A549 (cell line): ENCODE measurements around the gene PLXNC1.

ENCODE experiments used
- CHD2 ChIP-seq: fragments of 150-350 bp; IDR thresholded peaks from 2 replicates; pipeline ENCODE4 v1.6.1; 2014; ENCODE audit warnings: low read length; ENCODE audit not compliant: partially characterized antibody
- EP300 ChIP-seq, 2 experiments: fragments of >200 bp; sonication (Bioruptor Twin); formaldehyde crosslinking; IDR thresholded peaks; 2 replicates in 1 of 2; 3 replicates in 1 of 2; pipeline ENCODE4 v1.6.1; 2016 to 2017
- HDAC2 ChIP-seq: fragments of 200-600 bp; sonication (generic); IDR thresholded peaks from 2 replicates; pipeline ENCODE4 v1.6.1; 2016
- KDM5A ChIP-seq: fragments of 200-600 bp; sonication (generic); IDR thresholded peaks from 2 replicates; pipeline ENCODE4 v1.6.1; 2016; ENCODE audit warnings: antibody characterized with exemption, mild to moderate bottlenecking
- POLR2A ChIP-seq: IDR thresholded peaks from 2 replicates; pipeline ENCODE4 v1.6.1; 2012; ENCODE audit warnings: mild to moderate bottlenecking, low read length
- SMC3 ChIP-seq: fragments of >200 bp; sonication (Bioruptor Twin); formaldehyde crosslinking; IDR thresholded peaks from 3 replicates; pipeline ENCODE4 v1.6.1; 2018; ENCODE audit warnings: inconsistent platforms
- TF ChIP-seq, protein P1 (sequence below): fragments of >200 bp; sonication (Bioruptor Twin); formaldehyde crosslinking; IDR thresholded peaks from 3 replicates; pipeline ENCODE4 v1.5.1; 2016
- TF ChIP-seq, protein P2 (sequence below): IDR thresholded peaks from 2 replicates; pipeline ENCODE4 v1.6.1; 2012
- TF ChIP-seq, protein P3 (sequence below): fragments of 150-350 bp; IDR thresholded peaks from 2 replicates; pipeline ENCODE4 v1.6.1; 2014; ENCODE audit warnings: low read depth, mild to moderate bottlenecking, low read length

DNA sequence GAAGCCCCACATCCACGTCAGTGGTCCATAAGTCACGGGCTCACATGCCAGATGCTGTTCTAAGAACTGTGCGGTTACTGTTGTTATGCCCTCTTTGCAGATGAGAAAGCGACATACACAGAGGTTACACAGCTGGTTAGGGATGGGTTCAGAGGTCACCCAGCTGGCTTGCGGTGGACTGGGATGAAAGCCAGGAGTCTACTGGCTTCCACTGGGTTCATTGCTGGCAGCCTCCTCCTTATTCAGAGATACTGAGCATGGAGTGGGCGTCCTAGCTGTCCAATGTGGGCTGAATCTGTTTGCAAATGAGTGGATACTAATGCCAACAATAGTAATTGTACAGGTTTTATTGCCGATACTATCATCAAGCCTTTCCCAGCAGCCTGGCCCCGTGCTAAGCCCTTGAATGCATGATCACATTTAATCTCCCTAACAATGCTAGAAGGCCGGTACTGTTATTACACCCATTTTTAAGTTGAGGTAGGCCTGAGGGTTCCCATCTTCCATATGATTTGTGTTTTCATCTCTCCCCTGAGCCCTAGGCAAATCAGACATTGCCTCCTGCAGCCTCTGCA lies 129.1 kb downstream of the PLXNC1 start:
- TF ChIP-seq POLR2A (no peak), SMC3 (no peak), CHD2 (no peak), KDM5A (no peak), EP300 (IDR thresholded peaks at IDR 0.05) (no peak), HDAC2 (no peak)
- TF ChIP-seq, protein P1, sequence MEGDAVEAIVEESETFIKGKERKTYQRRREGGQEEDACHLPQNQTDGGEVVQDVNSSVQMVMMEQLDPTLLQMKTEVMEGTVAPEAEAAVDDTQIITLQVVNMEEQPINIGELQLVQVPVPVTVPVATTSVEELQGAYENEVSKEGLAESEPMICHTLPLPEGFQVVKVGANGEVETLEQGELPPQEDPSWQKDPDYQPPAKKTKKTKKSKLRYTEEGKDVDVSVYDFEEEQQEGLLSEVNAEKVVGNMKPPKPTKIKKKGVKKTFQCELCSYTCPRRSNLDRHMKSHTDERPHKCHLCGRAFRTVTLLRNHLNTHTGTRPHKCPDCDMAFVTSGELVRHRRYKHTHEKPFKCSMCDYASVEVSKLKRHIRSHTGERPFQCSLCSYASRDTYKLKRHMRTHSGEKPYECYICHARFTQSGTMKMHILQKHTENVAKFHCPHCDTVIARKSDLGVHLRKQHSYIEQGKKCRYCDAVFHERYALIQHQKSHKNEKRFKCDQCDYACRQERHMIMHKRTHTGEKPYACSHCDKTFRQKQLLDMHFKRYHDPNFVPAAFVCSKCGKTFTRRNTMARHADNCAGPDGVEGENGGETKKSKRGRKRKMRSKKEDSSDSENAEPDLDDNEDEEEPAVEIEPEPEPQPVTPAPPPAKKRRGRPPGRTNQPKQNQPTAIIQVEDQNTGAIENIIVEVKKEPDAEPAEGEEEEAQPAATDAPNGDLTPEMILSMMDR: no peak
- TF ChIP-seq, protein P2, sequence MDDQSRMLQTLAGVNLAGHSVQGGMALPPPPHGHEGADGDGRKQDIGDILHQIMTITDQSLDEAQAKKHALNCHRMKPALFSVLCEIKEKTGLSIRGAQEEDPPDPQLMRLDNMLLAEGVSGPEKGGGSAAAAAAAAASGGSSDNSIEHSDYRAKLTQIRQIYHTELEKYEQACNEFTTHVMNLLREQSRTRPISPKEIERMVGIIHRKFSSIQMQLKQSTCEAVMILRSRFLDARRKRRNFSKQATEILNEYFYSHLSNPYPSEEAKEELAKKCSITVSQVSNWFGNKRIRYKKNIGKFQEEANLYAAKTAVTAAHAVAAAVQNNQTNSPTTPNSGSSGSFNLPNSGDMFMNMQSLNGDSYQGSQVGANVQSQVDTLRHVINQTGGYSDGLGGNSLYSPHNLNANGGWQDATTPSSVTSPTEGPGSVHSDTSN: no peak
- TF ChIP-seq, protein P3, sequence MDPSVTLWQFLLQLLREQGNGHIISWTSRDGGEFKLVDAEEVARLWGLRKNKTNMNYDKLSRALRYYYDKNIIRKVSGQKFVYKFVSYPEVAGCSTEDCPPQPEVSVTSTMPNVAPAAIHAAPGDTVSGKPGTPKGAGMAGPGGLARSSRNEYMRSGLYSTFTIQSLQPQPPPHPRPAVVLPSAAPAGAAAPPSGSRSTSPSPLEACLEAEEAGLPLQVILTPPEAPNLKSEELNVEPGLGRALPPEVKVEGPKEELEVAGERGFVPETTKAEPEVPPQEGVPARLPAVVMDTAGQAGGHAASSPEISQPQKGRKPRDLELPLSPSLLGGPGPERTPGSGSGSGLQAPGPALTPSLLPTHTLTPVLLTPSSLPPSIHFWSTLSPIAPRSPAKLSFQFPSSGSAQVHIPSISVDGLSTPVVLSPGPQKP: no peak
